WERI-Rb-1 (cell line): Measurements from ENCODE around the gene GPX6.
"Not testable (repeated sequence)": the region's sequence is repeated elsewhere in the genome, so short reads cannot be mapped to it uniquely, and the experiment has no call there.

ENCODE experiments used
- DNase-seq: peaks from one replicate; pipeline ENCODE4 v3.0.0-alpha.2; 2020
- H3K27ac ChIP-seq: fragments of 250-450 bp; sonication (Bioruptor Pico); 2 replicates; pipeline ENCODE4 v1.5.1; 2020; ENCODE audit warnings: mild to moderate bottlenecking, moderate library complexity
- H3K27me3 ChIP-seq: fragments of 250-450 bp; sonication (Bioruptor Pico); 2 replicates; pipeline ENCODE4 v1.5.1; 2021; ENCODE audit warnings: mild to moderate bottlenecking, low read depth, moderate library complexity; ENCODE audit not compliant: insufficient read depth, severe bottlenecking
- H3K36me3 ChIP-seq: fragments of 250-450 bp; sonication (Bioruptor Pico); 2 replicates; pipeline ENCODE4 v1.5.1; 2020; ENCODE audit warnings: mild to moderate bottlenecking, moderate library complexity
- H3K4me3 ChIP-seq: 2 replicates; pipeline ENCODE4 v1.5.1; 2011; ENCODE audit warnings: low read depth, mild to moderate bottlenecking, control low read depth, low read length
- H3K9me3 ChIP-seq: fragments of 250-450 bp; sonication (Bioruptor Pico); 2 replicates; pipeline ENCODE4 v1.5.1; 2021; ENCODE audit warnings: mild to moderate bottlenecking, moderate library complexity; ENCODE audit not compliant: severe bottlenecking
- CTCF ChIP-seq: IDR thresholded peaks from 2 replicates; pipeline ENCODE4 v1.5.1; 2011; ENCODE audit warnings: low read depth, mild to moderate bottlenecking, control low read depth, inconsistent platforms, low read length

Gene GPX6

DNA sequence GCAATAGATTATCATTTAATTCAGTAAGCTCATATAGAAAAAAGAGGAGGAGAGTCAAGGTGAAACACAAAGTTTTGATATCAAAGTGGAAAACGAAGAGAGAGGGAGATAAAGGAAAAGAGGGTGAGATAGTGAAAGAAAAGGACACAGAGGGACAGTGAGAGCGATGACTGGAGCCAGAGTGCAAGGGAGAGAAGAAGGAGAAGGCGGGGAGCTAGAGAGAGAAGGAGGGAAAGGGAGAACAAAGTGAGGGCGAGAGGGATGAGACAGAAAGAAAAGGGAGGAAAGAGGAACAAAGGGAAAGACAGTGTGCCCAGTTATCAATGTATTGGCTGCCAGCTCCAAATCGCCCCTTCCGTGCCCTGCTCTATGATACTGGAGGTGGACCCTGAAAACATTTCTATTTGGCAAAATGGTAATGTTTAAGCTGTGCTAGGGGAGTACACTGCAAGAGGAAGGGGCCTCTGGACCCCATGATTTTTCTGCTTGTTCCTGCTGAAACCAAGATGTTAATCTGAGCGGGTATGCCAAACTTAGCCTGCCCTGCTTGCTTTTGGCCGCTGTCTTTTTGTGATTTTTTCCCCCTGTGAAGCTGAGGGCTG is 37.9 kb upstream of the GPX6 start:
- H3K4me3 ChIP-seq: no peak overlapping the region

GRCh38 chr6:28551891-28552666 is 36.5 kb upstream of the GPX6 start:
- no peaks in the 10 kb centered on the region for H3K27me3 ChIP-seq
- DNase-seq: no peak
- no peaks in the 10 kb centered on the region for H3K36me3 ChIP-seq
- H3K27ac ChIP-seq: no peak overlapping the region
- no peak for TF ChIP-seq CTCF
- H3K4me3 ChIP-seq: no peak overlapping the region
- no peaks in the 10 kb centered on the region for H3K9me3 ChIP-seq

More for the DNA sequence above, 37.9 kb upstream of the GPX6 start:
- no peaks in the 10 kb centered on the region for H3K36me3 ChIP-seq
- no peak overlapping the region for H3K27ac ChIP-seq
- H3K27me3 ChIP-seq: no peaks in the 10 kb centered on the region
- no peak for DNase-seq
- no peak for TF ChIP-seq CTCF
- H3K9me3 ChIP-seq: no peaks in the 10 kb centered on the region

DNA sequence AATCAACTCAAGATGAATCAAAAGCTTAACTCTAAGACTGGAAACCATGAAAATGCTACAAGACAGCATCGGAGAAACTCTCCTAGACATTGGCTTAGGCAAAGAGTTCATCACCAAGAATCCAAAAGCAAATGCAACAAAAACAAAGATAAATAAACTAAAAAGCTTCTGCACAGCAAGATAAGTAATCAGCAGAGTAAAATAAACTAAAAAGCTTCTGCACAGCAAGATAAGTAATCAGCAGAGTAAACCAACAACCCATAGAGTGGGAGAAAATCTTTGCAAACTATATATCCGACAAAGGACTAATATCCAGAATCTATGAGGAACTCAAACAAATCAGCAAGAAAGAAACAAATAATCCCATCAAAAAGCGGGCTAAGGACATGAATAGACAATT is 31.4 kb upstream of the GPX6 start:
- H3K9me3 ChIP-seq, H3K27ac ChIP-seq, H3K36me3 ChIP-seq, H3K27me3 ChIP-seq, DNase-seq, H3K4me3 ChIP-seq: not testable (repeated sequence)

GRCh38 chr6:28545955-28546354 is 30.4 kb upstream of the GPX6 start:
- no peaks in the 10 kb centered on the region for H3K27me3 ChIP-seq
- peaks cover 9% of the 10 kb centered on the region for H3K9me3 ChIP-seq
- no peak for DNase-seq
- no peak overlapping the region for H3K4me3 ChIP-seq
- no peak for TF ChIP-seq CTCF
- H3K27ac ChIP-seq: no peak overlapping the region
- no peaks in the 10 kb centered on the region for H3K36me3 ChIP-seq

- no peak for TF ChIP-seq CTCF
- no peaks in the 10 kb centered on the region for H3K36me3 ChIP-seq
- H3K9me3 ChIP-seq: peaks cover 9% of the 10 kb centered on the region
- H3K4me3 ChIP-seq: no peak overlapping the region
- H3K27ac ChIP-seq: no peak overlapping the region
- DNase-seq: no peak
- H3K27me3 ChIP-seq: no peaks in the 10 kb centered on the region
Observed at GRCh38 chr6:28543651-28544610, 28.3 kb upstream of the GPX6 start.
